B cell (primary cell): Measurements from ENCODE around the gene GRIN3A.

Experiments used
- EZH2 ChIP-seq: IDR thresholded peaks from 2 replicates; pipeline ENCODE4 v1.6.1; 2012; ENCODE audit warnings: borderline replicate concordance, low read depth, mild to moderate bottlenecking, moderate library complexity, low read length; ENCODE audit not compliant: insufficient read depth, poor library complexity, severe bottlenecking
- TF ChIP-seq, protein P1 (sequence below): fragments of 200-600 bp; IDR thresholded peaks from one replicate; pipeline ENCODE4 v1.8.0; 2022; ENCODE audit warnings: antibody characterized with exemption, mild to moderate bottlenecking

DNA sequence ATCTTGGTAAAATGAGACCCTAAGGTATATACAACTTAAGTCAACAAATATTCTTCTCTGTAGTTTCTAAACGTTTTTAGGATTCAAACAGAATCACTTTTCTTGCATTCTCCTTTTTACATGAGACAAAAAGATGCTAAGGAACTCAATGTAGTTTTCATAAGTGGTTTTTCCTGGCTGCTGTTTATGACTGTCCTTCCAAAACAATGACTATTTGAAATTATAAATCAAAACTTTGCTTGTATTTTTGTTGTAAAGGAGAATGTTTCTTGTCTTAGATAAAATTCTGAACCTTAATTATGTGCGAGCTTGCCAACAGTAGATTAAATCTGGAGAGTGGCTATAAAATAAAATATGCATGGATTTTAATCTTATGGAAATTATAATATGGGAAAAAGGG, 53.8 kb downstream of the GRIN3A start:
- TF ChIP-seq, protein P1, sequence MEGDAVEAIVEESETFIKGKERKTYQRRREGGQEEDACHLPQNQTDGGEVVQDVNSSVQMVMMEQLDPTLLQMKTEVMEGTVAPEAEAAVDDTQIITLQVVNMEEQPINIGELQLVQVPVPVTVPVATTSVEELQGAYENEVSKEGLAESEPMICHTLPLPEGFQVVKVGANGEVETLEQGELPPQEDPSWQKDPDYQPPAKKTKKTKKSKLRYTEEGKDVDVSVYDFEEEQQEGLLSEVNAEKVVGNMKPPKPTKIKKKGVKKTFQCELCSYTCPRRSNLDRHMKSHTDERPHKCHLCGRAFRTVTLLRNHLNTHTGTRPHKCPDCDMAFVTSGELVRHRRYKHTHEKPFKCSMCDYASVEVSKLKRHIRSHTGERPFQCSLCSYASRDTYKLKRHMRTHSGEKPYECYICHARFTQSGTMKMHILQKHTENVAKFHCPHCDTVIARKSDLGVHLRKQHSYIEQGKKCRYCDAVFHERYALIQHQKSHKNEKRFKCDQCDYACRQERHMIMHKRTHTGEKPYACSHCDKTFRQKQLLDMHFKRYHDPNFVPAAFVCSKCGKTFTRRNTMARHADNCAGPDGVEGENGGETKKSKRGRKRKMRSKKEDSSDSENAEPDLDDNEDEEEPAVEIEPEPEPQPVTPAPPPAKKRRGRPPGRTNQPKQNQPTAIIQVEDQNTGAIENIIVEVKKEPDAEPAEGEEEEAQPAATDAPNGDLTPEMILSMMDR: no peak
- no peak for TF ChIP-seq EZH2
